Endothelial cell of umbilical vein (primary cell): ENCODE data around the gene GGTLC1.
"Not testable (repeated sequence)": the region's sequence is repeated elsewhere in the genome, so short reads cannot be mapped to it uniquely, and the experiment has no call there.

Source experiments
- EZH2 ChIP-seq: IDR thresholded peaks from 2 replicates; pipeline ENCODE4 v1.6.1; 2012; ENCODE audit warnings: borderline replicate concordance, low read depth, mild to moderate bottlenecking, moderate library complexity, low read length, inconsistent platforms; ENCODE audit not compliant: severe bottlenecking
- POLR2A ChIP-seq: IDR thresholded peaks from 2 replicates; pipeline ENCODE4 v1.6.1; 2012; ENCODE audit warnings: low read depth, mild to moderate bottlenecking, control low read depth, low read length
- TF ChIP-seq, protein P1 (sequence below), 2 donors: IDR thresholded peaks; 1 replicate in 1 of 2; 2 replicates in 1 of 2; pipeline ENCODE4 v1.5.1; 2011; ENCODE audit warnings: low read length in 2 of 2, mild to moderate bottlenecking in 2 of 2, moderate library complexity in 2 of 2, control low read depth in 1 of 2, inconsistent platforms in 1 of 2, low read depth in 1 of 2; ENCODE audit not compliant: insufficient read depth in 1 of 2; ENCODE audit errors: extremely low read depth in 1 of 2

GRCh38 chr20:23979899-23980811, 8.4 kb downstream of the GGTLC1 start:
- not testable (repeated sequence) for TF ChIP-seq EZH2, POLR2A
- TF ChIP-seq, protein P1, sequence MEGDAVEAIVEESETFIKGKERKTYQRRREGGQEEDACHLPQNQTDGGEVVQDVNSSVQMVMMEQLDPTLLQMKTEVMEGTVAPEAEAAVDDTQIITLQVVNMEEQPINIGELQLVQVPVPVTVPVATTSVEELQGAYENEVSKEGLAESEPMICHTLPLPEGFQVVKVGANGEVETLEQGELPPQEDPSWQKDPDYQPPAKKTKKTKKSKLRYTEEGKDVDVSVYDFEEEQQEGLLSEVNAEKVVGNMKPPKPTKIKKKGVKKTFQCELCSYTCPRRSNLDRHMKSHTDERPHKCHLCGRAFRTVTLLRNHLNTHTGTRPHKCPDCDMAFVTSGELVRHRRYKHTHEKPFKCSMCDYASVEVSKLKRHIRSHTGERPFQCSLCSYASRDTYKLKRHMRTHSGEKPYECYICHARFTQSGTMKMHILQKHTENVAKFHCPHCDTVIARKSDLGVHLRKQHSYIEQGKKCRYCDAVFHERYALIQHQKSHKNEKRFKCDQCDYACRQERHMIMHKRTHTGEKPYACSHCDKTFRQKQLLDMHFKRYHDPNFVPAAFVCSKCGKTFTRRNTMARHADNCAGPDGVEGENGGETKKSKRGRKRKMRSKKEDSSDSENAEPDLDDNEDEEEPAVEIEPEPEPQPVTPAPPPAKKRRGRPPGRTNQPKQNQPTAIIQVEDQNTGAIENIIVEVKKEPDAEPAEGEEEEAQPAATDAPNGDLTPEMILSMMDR (IDR thresholded peaks at IDR 0.05; ENCODE audit: extremely low read depth in 1 of 2, insufficient read depth in 1 of 2, low read depth in 1 of 2, low read length in 2 of 2) = not testable (repeated sequence)
